NT2/D1 (cell line): Measurements from ENCODE around the gene RAB22A.
A peak's percentile ranks its signal among the peaks of the same experiment; 100 is the strongest.

Source experiments
- DNase-seq: peaks from one replicate; pipeline ENCODE4 v3.0.0-alpha.2; 2011; ENCODE audit warnings: low read depth, low spot score
- H3K27me3 ChIP-seq: 2 replicates; pipeline ENCODE4 v1.6.0; 2011; ENCODE audit warnings: mild to moderate bottlenecking; ENCODE audit not compliant: insufficient read length, insufficient read depth
- H3K36me3 ChIP-seq: 2 replicates; pipeline ENCODE4 v1.6.1; 2011; ENCODE audit warnings: mild to moderate bottlenecking, low read length, mixed read lengths; ENCODE audit not compliant: insufficient read depth, insufficient read length
- H3K4me1 ChIP-seq: 2 replicates; pipeline ENCODE4 v1.5.1; 2011; ENCODE audit not compliant: insufficient read depth, insufficient read length
- H3K4me3 ChIP-seq: 2 replicates; pipeline ENCODE4 v1.5.1; 2011; ENCODE audit warnings: low read depth; ENCODE audit not compliant: insufficient read length
- H3K9ac ChIP-seq: 2 replicates; pipeline ENCODE4 v1.6.0; 2011; ENCODE audit warnings: low read depth; ENCODE audit not compliant: insufficient read length
- H3K9me3 ChIP-seq: 2 replicates; pipeline ENCODE4 v1.5.1; 2011; ENCODE audit warnings: mild to moderate bottlenecking, low read length; ENCODE audit not compliant: insufficient read depth
- SUZ12 ChIP-seq: IDR thresholded peaks from 2 replicates; pipeline ENCODE4 v1.6.1; 2011; ENCODE audit not compliant: insufficient read length, insufficient read depth; ENCODE audit errors: extremely low read depth
- YY1 ChIP-seq: IDR thresholded peaks from 2 replicates; pipeline ENCODE4 v1.6.1; 2011; ENCODE audit not compliant: insufficient read length, insufficient read depth
- ZNF274 ChIP-seq: IDR thresholded peaks from 2 replicates; pipeline ENCODE4 v1.6.1; 2011; ENCODE audit warnings: mild to moderate bottlenecking, low read depth, low read length

RAB22A gene

GRCh38 chr20:58309591-58310290 is at the start of gene RAB22A:
Gene RAB22A, plus strand, starts transcription at chr20:58309715. Its CDS starts 262 bp downstream, at chr20:58309977.
- Histone ChIP-seq H3K9ac (peak within 1 kb of the TSS; percentile 98), H3K4me1 (no peaks in the 10 kb centered on the region), H3K4me3 (peak within 1 kb of the TSS; percentile 96), H3K27me3 (no peaks in the 10 kb centered on the region), H3K9me3 (no peaks in the 10 kb centered on the region), H3K36me3 (peaks cover 52% of the 10 kb centered on the region)
- TF ChIP-seq YY1 (peak; percentile 43), SUZ12 (no peak)
- DNase-seq, result peak; percentile 56

- Histone ChIP-seq H3K27me3 (no peaks in the 10 kb centered on the region), H3K4me3 (no peak overlapping the region), H3K36me3 (peaks cover 35% of the 10 kb centered on the region), H3K9me3 (no peaks in the 10 kb centered on the region), H3K9ac (no peak overlapping the region), H3K4me1 (no peaks in the 10 kb centered on the region)
- DNase-seq, result no peak
- no peak for TF ChIP-seq YY1
Observed at GRCh38 chr20:58260006-58260405, 49.5 kb upstream of the RAB22A start.

GRCh38 chr20:58261660-58262059 is 47.9 kb upstream of the RAB22A start:
- Histone ChIP-seq H3K27me3 (no peaks in the 10 kb centered on the region), H3K4me3 (no peak overlapping the region), H3K9ac (no peak overlapping the region), H3K4me1 (no peaks in the 10 kb centered on the region), H3K36me3 (peaks cover 50% of the 10 kb centered on the region), H3K9me3 (no peaks in the 10 kb centered on the region)
- TF ChIP-seq YY1, result no peak
- no peak for TF ChIP-seq ZNF274
- TF ChIP-seq SUZ12, result no peak
- DNase-seq, result no peak

GRCh38 chr20:58264271-58264670 is 45.2 kb upstream of the RAB22A start:
- Histone ChIP-seq H3K9ac (no peak overlapping the region), H3K9me3 (no peaks in the 10 kb centered on the region), H3K36me3 (peaks cover 74% of the 10 kb centered on the region), H3K27me3 (no peaks in the 10 kb centered on the region), H3K4me1 (peaks cover 2% of the 10 kb centered on the region), H3K4me3 (no peak overlapping the region)
- no peak for DNase-seq
- TF ChIP-seq YY1, result no peak
- TF ChIP-seq SUZ12, result no peak
- TF ChIP-seq ZNF274, result no peak

GRCh38 chr20:58267389-58268215 is 41.9 kb upstream of the RAB22A start:
- Histone ChIP-seq H3K4me3 (no peak overlapping the region), H3K36me3 (peaks cover 76% of the 10 kb centered on the region), H3K9ac (no peak overlapping the region), H3K27me3 (no peaks in the 10 kb centered on the region), H3K4me1 (peaks cover 2% of the 10 kb centered on the region), H3K9me3 (no peaks in the 10 kb centered on the region)
- TF ChIP-seq ZNF274 (no peak), YY1 (no peak), SUZ12 (no peak)
- no peak for DNase-seq

- DNase-seq, result no peak
- Histone ChIP-seq H3K9ac (no peak overlapping the region), H3K36me3 (peaks cover 74% of the 10 kb centered on the region), H3K9me3 (no peaks in the 10 kb centered on the region), H3K27me3 (no peaks in the 10 kb centered on the region), H3K4me3 (no peak overlapping the region), H3K4me1 (peaks cover 2% of the 10 kb centered on the region)
- no peak for TF ChIP-seq YY1
- TF ChIP-seq SUZ12, result no peak
- TF ChIP-seq ZNF274, result no peak
Observed at GRCh38 chr20:58268421-58268821, 41.1 kb upstream of the RAB22A start.

GRCh38 chr20:58268936-58269619 is 40.4 kb upstream of the RAB22A start:
- Histone ChIP-seq H3K36me3 (peaks cover 67% of the 10 kb centered on the region), H3K4me1 (peaks cover 2% of the 10 kb centered on the region), H3K27me3 (no peaks in the 10 kb centered on the region), H3K4me3 (no peak overlapping the region), H3K9ac (no peak overlapping the region), H3K9me3 (peaks cover 5% of the 10 kb centered on the region)
- TF ChIP-seq ZNF274, result no peak
- no peak for TF ChIP-seq SUZ12
- TF ChIP-seq YY1, result no peak
- no peak for DNase-seq
